Adrenal gland (tissue), 12 donors: ENCODE measurements around the gene NAMPT. TPM values are rescaled to one million over a fixed set of nuclear protein-coding genes. Genes with fewer than 3 reads are reported as not detected.
A peak's percentile ranks its signal among the peaks of the same experiment; 100 is the strongest.

Experiments used
- DNase-seq, 7 donors: peaks; one replicate each; pipeline ENCODE4 v3.0.0-alpha.2; 2019 to 2020
- H3K27ac ChIP-seq, 5 donors: fragments of 200-600 bp; sonication (generic) in 4 of 5; 1 replicate in 3 of 5; 2 replicates in 2 of 5; pipeline versions ENCODE4 v1.5.1 to v1.8.0; 2016 to 2020; ENCODE audit warnings: mild to moderate bottlenecking in 1 of 5
- H3K27me3 ChIP-seq: fragments of 200-600 bp; 2 replicates; pipeline ENCODE4 v1.8.0; 2021
- H3K36me3 ChIP-seq, 2 donors: fragments of 200-600 bp; replicated peaks in 1 of 2; 1 replicate in 1 of 2; 2 replicates in 1 of 2; pipeline versions ENCODE4 v1.5.1 to v1.8.0; 2018 to 2022
- H3K4me1 ChIP-seq, 2 donors: fragments of 200-600 bp; replicated peaks in 1 of 2; 1 replicate in 1 of 2; 2 replicates in 1 of 2; pipeline versions ENCODE4 v1.5.1 to v1.8.0; 2018 to 2021
- H3K4me3 ChIP-seq, 4 donors: fragments of 200-600 bp; sonication (generic) in 3 of 4; one replicate each; pipeline ENCODE4 v1.5.1; 2016 to 2018
- H3K9me3 ChIP-seq, 3 donors: fragments of 200-600 bp; sonication (generic) in 1 of 3; replicated peaks in 1 of 3; 1 replicate in 2 of 3; 2 replicates in 1 of 3; pipeline versions ENCODE4 v1.5.1 to v1.8.0; 2016 to 2021
- POLR2A ChIP-seq, 2 donors: fragments of 450-650 bp; IDR thresholded peaks; one replicate each; pipeline ENCODE4 v1.6.1; 2017; ENCODE audit warnings: antibody characterized with exemption in 2 of 2, mild to moderate bottlenecking in 2 of 2, moderate library complexity in 1 of 2
- WGBS, 4 donors: extraction: QIAGEN DNeasy Blood & Tissue Kit in 2 of 4; methylation state at CpG; one replicate each; pipeline versions ENCODE4 v1.1.5 to v1.1.7; 2013 to 2017; 5-methylcytosine and 5-hydroxymethylcytosine counted together
- intact Hi-C, 2 donors: fragments of 100-400 bp; cut with DNase I; formaldehyde crosslinking; loops; one replicate each; pipeline versions ENCODE4 v1.14.1 to v1.15.0; 2022 to 2023
- polyA plus RNA-seq, 3 donors: library from polyadenylated mRNA; stranded (reverse); fragments of 200-250 nt in 2 of 3; fragments of 350-450 nt in 1 of 3; fragmentation: Illumina TruSeq in 1 of 3; extraction: RNeasy Lipid Tissue Mini Kit (QIAGEN cat#74804) in 1 of 3; gene quantifications; one replicate each; pipeline ENCODE4 v1.2.3, GENCODE V29; 2013 to 2014
- total RNA-seq, 9 donors: library from RNA; depleted of rRNA in 4 of 9; stranded (reverse); fragments of >200 nt in 4 of 9; fragments of 120-200 nt in 1 of 9; fragmentation: NEBNext Ultra II Directional in 1 of 9; extraction: Animal tissue kit (Norgen Biotek cat#: 25700) in 1 of 9; gene quantifications; one replicate each; pipeline versions ENCODE4 v1.1.0 to v1.2.4, GENCODE V29; 2013 to 2023
- TF ChIP-seq, protein P1 (sequence below), 6 experiments: fragments of 450-650 bp in 4 of 6; fragments of 200-600 bp in 2 of 6; sonication (generic) in 1 of 6; IDR thresholded peaks; 1 replicate in 5 of 6; 2 replicates in 1 of 6; pipeline versions ENCODE4 v1.5.1 to v1.8.0; 2016 to 2021; ENCODE audit warnings: antibody characterized with exemption in 6 of 6, mild to moderate bottlenecking in 2 of 6, moderate library complexity in 1 of 6
- donor health status: healthy with polysubstance abuse.
- donor health status: Bipolar disorder and iron deficiency.
- donor health status: DM: yes; HTN: yes; CAD: no.
- donor health status: DM: no; HTN: no; CAD: no.
- donor health status: DM: no; HTN: no; CAD: no.
- donor health status: DM: yes; HTN: yes; CAD: no.

The NAMPT gene
- total and polyA plus RNA-seq, 12 donors: 21.7 to 482 (median 137) TPM

DNA sequence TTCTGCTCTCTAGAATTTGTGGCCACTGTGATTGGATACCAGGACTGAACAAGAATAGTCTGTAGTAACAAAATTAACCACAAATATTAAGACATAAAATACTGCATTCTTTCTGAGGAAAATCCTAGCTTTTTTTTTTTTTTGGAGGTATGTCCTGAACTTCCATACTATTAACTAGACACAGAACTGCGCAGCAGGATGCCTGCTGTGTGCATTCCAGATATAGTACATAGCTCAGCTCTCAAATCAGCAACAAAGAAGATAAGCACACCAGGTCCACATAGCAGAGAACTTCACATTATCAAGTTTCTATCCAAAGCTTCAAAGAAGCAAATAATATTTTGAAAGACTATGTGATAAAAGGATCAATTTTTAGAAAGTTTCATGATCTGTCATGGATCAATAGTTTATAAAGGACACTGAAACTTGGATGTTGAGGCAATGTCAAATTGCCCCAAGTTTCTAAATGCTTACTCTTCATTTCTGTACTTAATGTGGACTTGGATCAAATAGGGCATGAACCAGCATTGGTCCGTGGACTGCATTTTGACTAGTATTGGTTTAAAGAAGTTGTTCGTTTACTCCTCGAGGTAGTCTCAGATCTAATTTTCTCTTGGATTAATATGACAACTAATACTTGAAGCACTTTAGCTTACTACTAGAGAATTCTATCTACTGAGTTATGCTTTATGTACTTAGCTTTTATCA lies 15.4 kb downstream of the NAMPT start:
- H3K4me1 ChIP-seq: peaks cover 0 to 21% of the 10 kb centered on the region in 2 donors
- WGBS, 4 donors: 88 to 98% (median 95%) methylated on average over 4 of the region's 4 CpGs
- DNase-seq: no peak
- no peaks in the 10 kb centered on the region for H3K27me3 ChIP-seq
- peaks cover 0 to 86% of the 10 kb centered on the region in 2 donors for H3K36me3 ChIP-seq
- H3K9me3 ChIP-seq: no peaks in the 10 kb centered on the region
- H3K4me3 ChIP-seq: no peak overlapping the region
- intact Hi-C loops: no loop called here
- TF ChIP-seq, protein P1, sequence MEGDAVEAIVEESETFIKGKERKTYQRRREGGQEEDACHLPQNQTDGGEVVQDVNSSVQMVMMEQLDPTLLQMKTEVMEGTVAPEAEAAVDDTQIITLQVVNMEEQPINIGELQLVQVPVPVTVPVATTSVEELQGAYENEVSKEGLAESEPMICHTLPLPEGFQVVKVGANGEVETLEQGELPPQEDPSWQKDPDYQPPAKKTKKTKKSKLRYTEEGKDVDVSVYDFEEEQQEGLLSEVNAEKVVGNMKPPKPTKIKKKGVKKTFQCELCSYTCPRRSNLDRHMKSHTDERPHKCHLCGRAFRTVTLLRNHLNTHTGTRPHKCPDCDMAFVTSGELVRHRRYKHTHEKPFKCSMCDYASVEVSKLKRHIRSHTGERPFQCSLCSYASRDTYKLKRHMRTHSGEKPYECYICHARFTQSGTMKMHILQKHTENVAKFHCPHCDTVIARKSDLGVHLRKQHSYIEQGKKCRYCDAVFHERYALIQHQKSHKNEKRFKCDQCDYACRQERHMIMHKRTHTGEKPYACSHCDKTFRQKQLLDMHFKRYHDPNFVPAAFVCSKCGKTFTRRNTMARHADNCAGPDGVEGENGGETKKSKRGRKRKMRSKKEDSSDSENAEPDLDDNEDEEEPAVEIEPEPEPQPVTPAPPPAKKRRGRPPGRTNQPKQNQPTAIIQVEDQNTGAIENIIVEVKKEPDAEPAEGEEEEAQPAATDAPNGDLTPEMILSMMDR (IDR thresholded peaks at IDR 0.05): no peak
- TF ChIP-seq POLR2A (IDR thresholded peaks at IDR 0.05): no peak
- no peak overlapping the region for H3K27ac ChIP-seq

DNA sequence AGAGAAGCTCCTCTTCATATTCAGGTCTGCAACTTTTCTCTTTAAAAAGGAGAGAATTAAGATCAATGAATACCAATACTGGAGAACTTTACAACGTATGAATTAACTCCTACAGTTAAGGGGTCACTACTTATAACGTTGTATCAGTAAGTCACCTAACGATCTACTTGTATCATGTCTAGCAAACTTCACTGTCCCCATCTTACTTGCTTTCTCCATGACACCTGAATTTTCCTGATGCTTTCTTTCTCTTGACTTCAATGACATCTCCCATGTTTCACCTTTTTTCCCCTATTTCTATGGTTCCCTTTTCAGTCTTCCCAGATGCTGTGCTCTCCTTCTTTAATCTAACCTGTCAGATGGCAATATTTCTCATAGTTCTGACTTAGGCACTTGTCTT lies 19.6 kb downstream of the NAMPT start:
- H3K4me1 ChIP-seq: peaks cover 0 to 41% of the 10 kb centered on the region in 2 donors
- no peak for DNase-seq
- H3K4me3 ChIP-seq: no peak overlapping the region
- intact Hi-C loops: no loop called here
- H3K27ac ChIP-seq: no peak overlapping the region
- 93 to 96% (median 96%) methylated on average over 3 of the region's 3 CpGs for WGBS, 4 donors
- H3K27me3 ChIP-seq: no peaks in the 10 kb centered on the region
- peaks cover 0 to 70% of the 10 kb centered on the region in 2 donors for H3K36me3 ChIP-seq
- TF ChIP-seq, protein P1 (IDR thresholded peaks at IDR 0.05): no peak
- TF ChIP-seq POLR2A (IDR thresholded peaks at IDR 0.05): no peak
- H3K9me3 ChIP-seq: no peaks in the 10 kb centered on the region

DNA sequence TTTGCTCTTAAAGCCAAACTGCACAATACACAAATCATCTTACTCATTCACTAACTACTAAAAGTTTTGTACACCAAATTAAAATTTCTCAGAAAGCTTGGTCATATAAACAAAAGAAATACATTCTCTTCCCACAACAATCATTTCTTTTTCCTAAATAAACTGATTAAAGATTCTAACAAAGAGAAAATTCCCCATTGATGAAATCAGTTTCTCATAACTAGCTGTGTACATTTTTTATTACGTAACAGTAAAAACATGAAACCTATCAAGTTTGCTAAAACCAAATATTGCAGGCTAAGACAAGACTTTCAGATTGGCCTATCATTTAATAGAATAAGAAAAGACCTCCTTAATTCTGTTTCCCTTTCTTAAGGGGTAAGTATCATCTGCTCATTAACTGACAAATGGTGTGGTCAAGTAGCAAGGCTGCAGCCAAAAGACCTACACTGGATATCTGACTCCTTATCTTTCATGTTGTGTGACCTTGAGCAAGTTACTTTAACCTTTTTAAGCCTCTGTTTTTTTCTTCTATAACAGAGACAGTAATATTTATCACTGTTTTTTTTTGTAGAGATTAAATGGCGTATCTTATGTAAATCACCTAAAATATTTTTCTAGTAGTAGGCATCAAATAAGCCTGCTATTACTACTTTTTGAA lies 22.4 kb downstream of the NAMPT start:
- H3K36me3 ChIP-seq: peaks cover 0 to 66% of the 10 kb centered on the region in 2 donors

DNA sequence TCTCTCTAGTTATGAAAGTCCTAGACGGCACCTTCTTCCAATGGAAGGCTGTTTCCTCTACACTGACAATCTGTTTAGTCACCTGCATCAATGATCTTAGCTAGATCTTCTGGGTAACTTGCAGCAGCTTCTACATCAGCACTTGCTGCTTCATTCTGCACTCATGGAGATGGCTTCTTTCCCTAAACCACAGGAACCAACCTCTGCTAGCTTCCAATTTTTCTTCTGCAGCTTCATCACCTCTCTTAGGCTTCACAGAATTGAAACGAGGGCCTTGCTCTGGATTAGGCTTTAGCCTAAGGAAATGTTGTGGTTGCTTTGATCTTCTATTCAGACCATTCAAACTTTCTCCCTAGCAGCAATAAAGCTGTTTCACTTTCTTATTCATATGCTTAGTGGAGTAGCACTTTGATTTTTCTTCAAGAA lies 24.6 kb downstream of the NAMPT start:
- H3K36me3 ChIP-seq: peaks cover 0 to 52% of the 10 kb centered on the region in 2 donors

More for the DNA sequence above, 22.4 kb downstream of the NAMPT start:
- Histone ChIP-seq H3K27ac (peak overlapping the region in 1 of 5 donors; percentile 3), H3K4me3 (no peak overlapping the region), H3K27me3 (no peaks in the 10 kb centered on the region), H3K4me1 (peaks cover 0 to 40% of the 10 kb centered on the region in 2 donors), H3K9me3 (no peaks in the 10 kb centered on the region)
- no peak for DNase-seq
- intact Hi-C loops: no loop called here
- 58 to 72% (median 67%) methylated on average over 2 of the region's 2 CpGs for WGBS, 4 donors
- no peak for TF ChIP-seq POLR2A (IDR thresholded peaks at IDR 0.05)
- TF ChIP-seq, protein P1 (IDR thresholded peaks at IDR 0.05): no peak

More for the DNA sequence above, 24.6 kb downstream of the NAMPT start:
- H3K27ac ChIP-seq: no peak overlapping the region
- H3K9me3 ChIP-seq: no peaks in the 10 kb centered on the region
- peaks cover 0 to 25% of the 10 kb centered on the region in 2 donors for H3K4me1 ChIP-seq
- WGBS, 4 donors: 80 to 96% (median 83%) methylated on average over 2 of the region's 2 CpGs
- no peak overlapping the region for H3K4me3 ChIP-seq
- intact Hi-C loops: no loop called here
- no peak for DNase-seq
- no peaks in the 10 kb centered on the region for H3K27me3 ChIP-seq
- TF ChIP-seq, protein P1 (IDR thresholded peaks at IDR 0.05): no peak
- no peak for TF ChIP-seq POLR2A (IDR thresholded peaks at IDR 0.05)
